CD4-positive, CD25-positive, alpha-beta regulatory T cell (primary cell): ENCODE data around the gene NPFFR2. TPM values are rescaled to one million over a fixed set of nuclear protein-coding genes. Genes with fewer than 3 reads are reported as not detected.
"Not testable (repeated sequence)": the region's sequence is repeated elsewhere in the genome, so short reads cannot be mapped to it uniquely, and the experiment has no call there.

Source experiments
- ATAC-seq, 2 donors: fragments of 150-1000 bp; cut with Tn5 transposase; one replicate each; pipeline ENCODE4 v1.10.0; 2021; ENCODE audit warnings: low read depth in 2 of 2, moderate number of reproducible peaks in 2 of 2, moderate library complexity in 1 of 2
- DNase-seq, 3 donors: peaks; one replicate each; pipeline versions ENCODE4 v3.0.0 to v3.0.0-alpha.2; 2012 to 2022; ENCODE audit warnings: mixed read lengths in 1 of 3
- H3K27ac ChIP-seq: one replicate; pipeline ENCODE4 v1.7.0; 2013; ENCODE audit warnings: mild to moderate bottlenecking, low read length; ENCODE audit not compliant: insufficient read depth, poor library complexity, severe bottlenecking
- H3K27me3 ChIP-seq: one replicate; pipeline ENCODE4 v1.7.0; 2013; ENCODE audit warnings: low read length; ENCODE audit not compliant: control insufficient read depth, insufficient read depth
- H3K36me3 ChIP-seq: one replicate; pipeline ENCODE4 v1.7.0; 2013; ENCODE audit warnings: mild to moderate bottlenecking, low read length, moderate library complexity; ENCODE audit not compliant: control insufficient read depth, insufficient read depth
- H3K4me1 ChIP-seq: 2 replicates; pipeline ENCODE4 v1.7.0; 2013; ENCODE audit warnings: mild to moderate bottlenecking, low read length; ENCODE audit not compliant: insufficient read depth, control insufficient read depth, poor library complexity, severe bottlenecking
- H3K4me3 ChIP-seq: one replicate; pipeline ENCODE4 v1.7.0; 2013; ENCODE audit warnings: low read depth, mild to moderate bottlenecking, low read length, moderate library complexity
- H3K9me3 ChIP-seq, 2 experiments: 1 replicate in 1 of 2; 2 replicates in 1 of 2; pipeline ENCODE4 v1.7.0; 2013; ENCODE audit warnings: low read length in 2 of 2, mild to moderate bottlenecking in 1 of 2, moderate library complexity in 1 of 2; ENCODE audit not compliant: control insufficient read depth in 2 of 2
- H3K27ac Mint-ChIP-seq, 3 donors: one replicate each; pipeline ENCODE4 v1.8.0; 2020 to 2022; ENCODE audit warnings: mild to moderate bottlenecking in 3 of 3, mixed read lengths in 3 of 3, moderate library complexity in 2 of 3
- H3K27me3 Mint-ChIP-seq: one replicate; pipeline ENCODE4 v1.8.0; 2022; ENCODE audit warnings: mild to moderate bottlenecking, mixed read lengths
- H3K36me3 Mint-ChIP-seq: one replicate; pipeline ENCODE4 v1.8.0; 2020; ENCODE audit warnings: mixed read lengths
- H3K4me1 Mint-ChIP-seq, 4 donors: one replicate each; pipeline ENCODE4 v1.8.0; 2020 to 2022; ENCODE audit warnings: mixed read lengths in 4 of 4, mild to moderate bottlenecking in 1 of 4
- H3K4me3 Mint-ChIP-seq, 4 donors: one replicate each; pipeline ENCODE4 v1.8.0; 2020 to 2022; ENCODE audit warnings: mild to moderate bottlenecking in 4 of 4, mixed read lengths in 4 of 4, moderate library complexity in 3 of 4
- H3K9me3 Mint-ChIP-seq, 7 donors: one replicate each; pipeline ENCODE4 v1.8.0; 2020 to 2022; ENCODE audit warnings: mixed read lengths in 7 of 7, mild to moderate bottlenecking in 3 of 7, moderate library complexity in 2 of 7
- polyA plus RNA-seq, 4 donors: library from polyadenylated mRNA; unstranded; fragments of 300-500 nt; fragmentation: Illumina TruSeq; gene quantifications; one replicate each; pipeline ENCODE4 v1.2.3, GENCODE V29; 2021
- total RNA-seq: library from RNA; stranded (reverse); gene quantifications from one replicate; pipeline ENCODE4 v1.2.3, GENCODE V29; 2022

NPFFR2 gene
- total and polyA plus RNA-seq, 5 donors from 2014 or later = not detected

- not testable (repeated sequence) for H3K9me3 Mint-ChIP-seq, H3K27ac ChIP-seq
Measured at GRCh38 chr4:72153634-72154033, 121.8 kb downstream of the NPFFR2 start.

GRCh38 chr4:72169285-72169684 is 137.5 kb downstream of the NPFFR2 start:
- not testable (repeated sequence) for H3K4me3 Mint-ChIP-seq, H3K27me3 ChIP-seq, H3K27me3 Mint-ChIP-seq, ATAC-seq, H3K36me3 Mint-ChIP-seq, H3K27ac Mint-ChIP-seq, H3K36me3 ChIP-seq, H3K4me1 ChIP-seq, H3K27ac ChIP-seq, DNase-seq, H3K4me3 ChIP-seq, H3K4me1 Mint-ChIP-seq
- H3K9me3 Mint-ChIP-seq = peaks cover 0 to 10% (median 4%) of the 10 kb centered on the region in 7 donors
- peaks cover 0 to 12% of the 10 kb centered on the region in 2 experiments for H3K9me3 ChIP-seq

More at GRCh38 chr4:72153634-72154033, 121.8 kb downstream of the NPFFR2 start:
- H3K36me3 Mint-ChIP-seq, H3K4me1 Mint-ChIP-seq, DNase-seq, H3K4me3 ChIP-seq, H3K36me3 ChIP-seq, H3K9me3 ChIP-seq, H3K27me3 ChIP-seq, ATAC-seq, H3K27ac Mint-ChIP-seq, H3K4me1 ChIP-seq, H3K27me3 Mint-ChIP-seq, H3K4me3 Mint-ChIP-seq: not testable (repeated sequence)

GRCh38 chr4:72169861-72170260 is 138.1 kb downstream of the NPFFR2 start:
- Histone ChIP-seq H3K9me3 (peaks cover 0 to 12% of the 10 kb centered on the region in 2 experiments), H3K4me1 (no peaks in the 10 kb centered on the region), H3K36me3 (no peaks in the 10 kb centered on the region), H3K27me3 (no peaks in the 10 kb centered on the region), H3K4me3 (no peak overlapping the region), H3K27ac (no peak overlapping the region)
- Mint-ChIP-seq H3K4me1 (no peaks in the 10 kb centered on the region), H3K27me3 (no peaks in the 10 kb centered on the region), H3K9me3 (peaks cover 0 to 7% (median 5%) of the 10 kb centered on the region in 7 donors), H3K27ac (no peak overlapping the region), H3K36me3 (no peaks in the 10 kb centered on the region), H3K4me3 (no peak overlapping the region)
- DNase-seq = no peak
- ATAC-seq = no peak

GRCh38 chr4:72171761-72172160 is 140.0 kb downstream of the NPFFR2 start:
- Mint-ChIP-seq H3K27ac (no peak overlapping the region), H3K27me3 (no peaks in the 10 kb centered on the region), H3K9me3 (peaks cover 0 to 13% (median 5%) of the 10 kb centered on the region in 7 donors), H3K4me3 (no peak overlapping the region), H3K36me3 (no peaks in the 10 kb centered on the region), H3K4me1 (no peaks in the 10 kb centered on the region)
- Histone ChIP-seq H3K4me3 (no peak overlapping the region), H3K4me1 (no peaks in the 10 kb centered on the region), H3K9me3 (peaks cover 0 to 12% of the 10 kb centered on the region in 2 experiments), H3K27ac (no peak overlapping the region), H3K27me3 (no peaks in the 10 kb centered on the region), H3K36me3 (no peaks in the 10 kb centered on the region)
- no peak for DNase-seq
- ATAC-seq = no peak

- no peak overlapping the region for H3K4me3 ChIP-seq
- Mint-ChIP-seq H3K9me3 (peaks cover 0 to 11% (median 3%) of the 10 kb centered on the region in 7 donors), H3K4me3 (no peak overlapping the region)
Measured at GRCh38 chr4:72179342-72179741, 147.5 kb downstream of the NPFFR2 start.

GRCh38 chr4:72186714-72187113 is 154.9 kb downstream of the NPFFR2 start:
- ATAC-seq = no peak
- no peaks in the 10 kb centered on the region for H3K27me3 ChIP-seq
- Mint-ChIP-seq H3K27ac (no peak overlapping the region), H3K27me3 (no peaks in the 10 kb centered on the region), H3K36me3 (no peaks in the 10 kb centered on the region), H3K4me1 (no peaks in the 10 kb centered on the region), H3K9me3 (peaks cover 0 to 2% (median 0%) of the 10 kb centered on the region in 7 donors), H3K4me3 (no peak overlapping the region)
- H3K36me3 ChIP-seq = no peaks in the 10 kb centered on the region
- DNase-seq = no peak
- H3K27ac ChIP-seq = no peak overlapping the region
- no peak overlapping the region for H3K4me3 ChIP-seq
- H3K9me3 ChIP-seq = no peaks in the 10 kb centered on the region
- H3K4me1 ChIP-seq = no peaks in the 10 kb centered on the region

More at GRCh38 chr4:72179342-72179741, 147.5 kb downstream of the NPFFR2 start:
- no peaks in the 10 kb centered on the region for H3K9me3 ChIP-seq
- no peak for ATAC-seq
- H3K4me1 Mint-ChIP-seq = no peaks in the 10 kb centered on the region
- DNase-seq = no peak
- no peak overlapping the region for H3K27ac ChIP-seq
- no peaks in the 10 kb centered on the region for H3K36me3 ChIP-seq
- H3K36me3 Mint-ChIP-seq = no peaks in the 10 kb centered on the region
- H3K27ac Mint-ChIP-seq = no peak overlapping the region
- no peaks in the 10 kb centered on the region for H3K4me1 ChIP-seq
- H3K27me3 ChIP-seq = no peaks in the 10 kb centered on the region
- H3K27me3 Mint-ChIP-seq = no peaks in the 10 kb centered on the region

- H3K4me1 ChIP-seq = no peaks in the 10 kb centered on the region
- no peaks in the 10 kb centered on the region for H3K4me1 Mint-ChIP-seq
Measured at GRCh38 chr4:72194046-72194445, 162.2 kb downstream of the NPFFR2 start.

GRCh38 chr4:72194453-72194852 is 162.7 kb downstream of the NPFFR2 start:
- no peaks in the 10 kb centered on the region for H3K4me1 ChIP-seq
- no peak overlapping the region for H3K27ac ChIP-seq
- Mint-ChIP-seq H3K27ac (no peak overlapping the region), H3K9me3 (peaks cover 0 to 12% (median 5%) of the 10 kb centered on the region in 7 donors), H3K4me3 (no peak overlapping the region), H3K27me3 (no peaks in the 10 kb centered on the region), H3K36me3 (no peaks in the 10 kb centered on the region), H3K4me1 (no peaks in the 10 kb centered on the region)
- H3K27me3 ChIP-seq = no peaks in the 10 kb centered on the region
- no peaks in the 10 kb centered on the region for H3K9me3 ChIP-seq
- no peak for DNase-seq
- H3K4me3 ChIP-seq = no peak overlapping the region
- no peaks in the 10 kb centered on the region for H3K36me3 ChIP-seq
- no peak for ATAC-seq

More at GRCh38 chr4:72194046-72194445, 162.2 kb downstream of the NPFFR2 start:
- ATAC-seq = no peak
- no peaks in the 10 kb centered on the region for H3K27me3 ChIP-seq
- no peaks in the 10 kb centered on the region for H3K36me3 ChIP-seq
- Mint-ChIP-seq H3K36me3 (no peaks in the 10 kb centered on the region), H3K4me3 (peak overlapping the region in 1 of 4 donors; percentile 92), H3K9me3 (peaks cover 0 to 12% (median 5%) of the 10 kb centered on the region in 7 donors), H3K27ac (no peak overlapping the region), H3K27me3 (no peaks in the 10 kb centered on the region)
- no peaks in the 10 kb centered on the region for H3K9me3 ChIP-seq
- H3K27ac ChIP-seq = no peak overlapping the region
- DNase-seq = no peak
- no peak overlapping the region for H3K4me3 ChIP-seq
